Pancreas (tissue), 10 donors: ENCODE measurements around the gene TAMALIN. TPM values are rescaled to one million over a fixed set of nuclear protein-coding genes. Genes with fewer than 3 reads are reported as not detected.

Source experiments
- ATAC-seq, 4 donors: fragments of 200-7000 bp; cut with Tn5 transposase; one replicate each; pipeline versions ENCODE4 v1.8.0 to v1.9.1; 2020; ENCODE audit warnings: mild to moderate bottlenecking in 4 of 4, moderate library complexity in 4 of 4
- DNase-seq, 6 donors: peaks; one replicate each; pipeline ENCODE4 v3.0.0-alpha.2; 2020
- FAIRE-seq: peaks from 2 replicates; lab custom pipeline; 2012; peaks lifted over from hg19 to GRCh38; lab: Jason Lieb, UNC
- H3K27ac ChIP-seq, 4 donors: fragments of 200-600 bp; sonication (generic); 1 replicate in 3 of 4; 2 replicates in 1 of 4; pipeline versions ENCODE4 v1.5.0 to v1.8.0; 2020
- H3K27me3 ChIP-seq, 4 donors: fragments of 200-600 bp; one replicate each; pipeline ENCODE4 v1.8.0; 2021
- H3K36me3 ChIP-seq, 3 donors: fragments of 200-600 bp; sonication (generic) in 1 of 3; one replicate each; pipeline versions ENCODE4 v1.5.0 to v1.8.0; 2020 to 2021
- H3K4me1 ChIP-seq, 3 donors: fragments of 200-600 bp; one replicate each; pipeline ENCODE4 v1.8.0; 2021
- H3K4me3 ChIP-seq, 4 donors: fragments of 200-600 bp; sonication (generic) in 2 of 4; one replicate each; pipeline versions ENCODE4 v1.5.0 to v1.8.0; 2020 to 2021
- H3K9me3 ChIP-seq, 4 donors: fragments of 200-600 bp; one replicate each; pipeline ENCODE4 v1.8.0; 2021
- CTCF ChIP-seq, 4 donors: fragments of 200-600 bp; sonication (generic) in 3 of 4; IDR thresholded peaks; one replicate each; pipeline versions ENCODE4 v1.5.0 to v1.8.0; 2021; ENCODE audit warnings: antibody characterized with exemption in 4 of 4
- WGBS, 2 donors: extraction: QIAGEN DNeasy Blood & Tissue Kit; methylation state at CpG; one replicate each; pipeline ENCODE4 v1.1.7; 2013; 5-methylcytosine and 5-hydroxymethylcytosine counted together
- intact Hi-C, 3 donors: fragments of 100-400 bp; cut with DNase I; formaldehyde crosslinking; loops; one replicate each; pipeline versions ENCODE4 v1.11.1 to v1.14.2; 2022
- polyA plus RNA-seq, 2 donors: library from polyadenylated mRNA; stranded (reverse); fragments of 200-250 nt; gene quantifications; one replicate each; pipeline ENCODE4 v1.2.3, GENCODE V29; 2013
- total RNA-seq, 6 donors: library from RNA; stranded (reverse); fragmentation: NEBNext Ultra II Directional in 4 of 6; extraction: Animal tissue kit (Norgen Biotek cat#: 25700) in 4 of 6; gene quantifications; one replicate each; pipeline versions ENCODE4 v1.2.1 to v1.2.4, GENCODE V29; 2021 to 2023
- donor health status: healthy with polysubstance abuse.
- donor health status: DM: no; HTN: no; CAD: no; lungs with moderate emphysema.
- donor health status: DM: no; HTN: no; CAD: no.
- donor health status: control.
- donor health status: control.
- donor health status: Bipolar disorder and iron deficiency.
- donor health status: DM: yes; HTN: yes; CAD: no.
- donor health status: DM: no; HTN: no; CAD: no.
- donor health status: DM: no; HTN: no; CAD: no.
- donor health status: DM: yes; HTN: yes; CAD: no.

Gene TAMALIN
- total and polyA plus RNA-seq, 8 donors: 7.1 to 51.6 (median 13.6) TPM

GRCh38 chr12:52011602-52012214 lies 5.0 kb downstream of the TAMALIN start:
- H3K27ac ChIP-seq: no peak overlapping the region
- 88 to 96% methylated on average over 8 of the region's 8 CpGs for WGBS, 2 donors
- H3K27me3 ChIP-seq: no peaks in the 10 kb centered on the region
- intact Hi-C loops: no loop called here
- H3K36me3 ChIP-seq: peaks cover 0 to 11% (median 0%) of the 10 kb centered on the region in 3 donors
- TF ChIP-seq CTCF (IDR thresholded peaks at IDR 0.05): no peak
- no peak for FAIRE-seq
- H3K4me1 ChIP-seq: peaks cover 0 to 4% (median 0%) of the 10 kb centered on the region in 3 donors
- no peak overlapping the region for H3K4me3 ChIP-seq
- DNase-seq: no peak
- no peak for ATAC-seq
- no peaks in the 10 kb centered on the region for H3K9me3 ChIP-seq

GRCh38 chr12:52013626-52014310 lies 7.0 kb downstream of the TAMALIN start:
- DNase-seq: no peak
- no peak for FAIRE-seq

GRCh38 chr12:52014567-52015530 lies 8.1 kb downstream of the TAMALIN start:
- Histone ChIP-seq H3K27ac (no peak overlapping the region), H3K27me3 (no peaks in the 10 kb centered on the region), H3K9me3 (no peaks in the 10 kb centered on the region), H3K4me3 (no peak overlapping the region), H3K4me1 (peaks cover 0 to 7% (median 0%) of the 10 kb centered on the region in 3 donors), H3K36me3 (peaks cover 0 to 11% (median 0%) of the 10 kb centered on the region in 3 donors)
- DNase-seq (peak in 1 of 6 donors; percentile 72), ATAC-seq (no peak), FAIRE-seq (no peak)
- WGBS, 2 donors: 78 to 79% methylated on average over 89 to 93 of the region's 93 CpGs
- no peak for TF ChIP-seq CTCF (IDR thresholded peaks at IDR 0.05)
- intact Hi-C loops: no loop called here

More at GRCh38 chr12:52013626-52014310, 7.0 kb downstream of the TAMALIN start:
- no peak for ATAC-seq
- H3K36me3 ChIP-seq: peaks cover 0 to 11% (median 0%) of the 10 kb centered on the region in 3 donors
- no peak overlapping the region for H3K4me3 ChIP-seq
- intact Hi-C loops: no loop called here
- H3K27me3 ChIP-seq: no peaks in the 10 kb centered on the region
- no peak for TF ChIP-seq CTCF (IDR thresholded peaks at IDR 0.05)
- H3K9me3 ChIP-seq: no peaks in the 10 kb centered on the region
- WGBS, 2 donors: 85 to 90% methylated on average over 16 of the region's 16 CpGs
- H3K4me1 ChIP-seq: peaks cover 0 to 7% (median 0%) of the 10 kb centered on the region in 3 donors
- H3K27ac ChIP-seq: no peak overlapping the region

GRCh38 chr12:52015532-52016041 lies 8.8 kb downstream of the TAMALIN start:
- H3K27me3 ChIP-seq: no peaks in the 10 kb centered on the region
- FAIRE-seq: no peak
- H3K4me3 ChIP-seq: no peak overlapping the region
- 77 to 80% methylated on average over 10 of the region's 10 CpGs for WGBS, 2 donors
- ATAC-seq: no peak
- H3K27ac ChIP-seq: no peak overlapping the region
- peak in 1 of 6 donors; percentile 68 for DNase-seq
- H3K36me3 ChIP-seq: peaks cover 0 to 11% (median 0%) of the 10 kb centered on the region in 3 donors
- peaks cover 0 to 7% (median 0%) of the 10 kb centered on the region in 3 donors for H3K4me1 ChIP-seq
- H3K9me3 ChIP-seq: no peaks in the 10 kb centered on the region
- TF ChIP-seq CTCF (IDR thresholded peaks at IDR 0.05): no peak
- intact Hi-C loops: no loop called here
